ENCODE results near the gene WDR55.
"Not testable (repeated sequence)": the region's sequence is repeated elsewhere in the genome, so short reads cannot be mapped to it uniquely, and the experiment has no call there.

WDR55 gene

GRCh38 chr5:140713562-140714094, 48.9 kb downstream of the WDR55 start:
- no peak for DNase-seq

GRCh38 chr5:140716238-140716637, 51.5 kb downstream of the WDR55 start:
- not testable (repeated sequence) for DNase-seq

GRCh38 chr5:140718266-140718592, 53.5 kb downstream of the WDR55 start:
- DNase-seq = no peak

GRCh38 chr5:140720738-140721137, 56.0 kb downstream of the WDR55 start:
- not testable (repeated sequence) for DNase-seq

- DNase-seq = not testable (repeated sequence)
Observed at GRCh38 chr5:140721395-140721794, 56.7 kb downstream of the WDR55 start.
